ENCODE results near the gene ATP2B3.

- TF ChIP-seq GATA2 (IDR thresholded peaks at IDR 0.05; ENCODE audit: low read depth, low read length) (no peak), GATA3 (IDR thresholded peaks at IDR 0.05; ENCODE audit: low read depth, low read length) (no peak)
These were observed 32.4 kb downstream of the ATP2B3 start for GRCh38 chrX:153549807-153550206.
